CD4-positive, alpha-beta T cell (primary cell): ENCODE data around the gene NIN. TPM values are rescaled to one million over a fixed set of nuclear protein-coding genes. Genes with fewer than 3 reads are reported as not detected.

Experiments used
- ATAC-seq: fragments of 200-7000 bp; cut with Tn5 transposase; one replicate; pipeline ENCODE4 v1.10.0; 2022; ENCODE audit warnings: mild to moderate bottlenecking; ENCODE audit not compliant: poor library complexity
- CTCF ChIA-PET: fragments of 350-600 bp; sonication (Branson Sonifier 250); formaldehyde crosslinking; loops from one replicate; lab custom pipeline; 2021; ENCODE audit warnings: antibody characterized with exemption, inconsistent platforms; lab: Charles Lee
- POLR2A ChIA-PET: fragments of 350-600 bp; sonication (Branson Sonifier 250); formaldehyde crosslinking; loops from one replicate; lab custom pipeline; 2021; ENCODE audit warnings: antibody characterized with exemption, inconsistent platforms; lab: Charles Lee
- DNase-seq, 14 experiments: peaks; one replicate each; pipeline ENCODE4 v3.0.0-alpha.2; 2013 to 2020; ENCODE audit warnings: mixed read lengths in 2 of 14
- H3K27ac ChIP-seq, 2 donors: one replicate each; pipeline versions ENCODE4 v1.5.1 to v1.7.0; 2013; ENCODE audit warnings: low read length in 2 of 2, low read depth in 1 of 2, mild to moderate bottlenecking in 1 of 2
- H3K27me3 ChIP-seq, 2 experiments: 1 replicate in 1 of 2; 2 replicates in 1 of 2; pipeline versions ENCODE4 v1.6.1 to v1.7.0; 2013; ENCODE audit warnings: low read length in 2 of 2, control low read depth in 1 of 2, mild to moderate bottlenecking in 1 of 2, moderate library complexity in 1 of 2; ENCODE audit not compliant: insufficient read depth in 2 of 2, control insufficient read depth in 1 of 2
- H3K36me3 ChIP-seq: one replicate; pipeline ENCODE4 v1.6.1; 2013; ENCODE audit warnings: low read length, control low read depth; ENCODE audit not compliant: insufficient read depth
- H3K4me1 ChIP-seq: one replicate; pipeline ENCODE4 v1.6.1; 2013; ENCODE audit warnings: low read length, control low read depth; ENCODE audit not compliant: insufficient read depth
- H3K4me3 ChIP-seq: one replicate; pipeline ENCODE4 v1.5.1; 2013; ENCODE audit warnings: mild to moderate bottlenecking, low read length, moderate library complexity
- H3K9me3 ChIP-seq, 2 experiments: 1 replicate in 1 of 2; 2 replicates in 1 of 2; pipeline versions ENCODE4 v1.6.1 to v1.7.0; 2013; ENCODE audit warnings: low read length in 2 of 2, mild to moderate bottlenecking in 2 of 2, control low read depth in 1 of 2, moderate library complexity in 1 of 2; ENCODE audit not compliant: control insufficient read depth in 1 of 2, insufficient read depth in 1 of 2
- H3K27ac Mint-ChIP-seq: one replicate; pipeline ENCODE4 v1.8.0; 2020; ENCODE audit warnings: mixed read lengths
- H3K27me3 Mint-ChIP-seq: one replicate; pipeline ENCODE4 v1.8.0; 2021; ENCODE audit warnings: mixed read lengths
- H3K36me3 Mint-ChIP-seq: one replicate; pipeline ENCODE4 v1.8.0; 2021; ENCODE audit warnings: low read depth, mixed read lengths
- H3K4me1 Mint-ChIP-seq: one replicate; pipeline ENCODE4 v1.8.0; 2021; ENCODE audit warnings: low read depth, mixed read lengths
- H3K4me3 Mint-ChIP-seq: one replicate; pipeline ENCODE4 v1.8.0; 2020; ENCODE audit warnings: mild to moderate bottlenecking, mixed read lengths
- H3K9me3 Mint-ChIP-seq: one replicate; pipeline ENCODE4 v1.8.0; 2020; ENCODE audit warnings: mixed read lengths
- CTCF ChIP-seq: fragments of 200-600 bp; IDR thresholded peaks from one replicate; pipeline ENCODE4 v1.8.0; 2022; ENCODE audit warnings: antibody characterized with exemption, mild to moderate bottlenecking
- intact Hi-C, 2 experiments: fragments of 100-400 bp; cut with DNase I in 1 of 2; cut with micrococcal nuclease in 1 of 2; formaldehyde crosslinking; loops; one replicate each; pipeline versions ENCODE4 v1.15.1 to v1.9.0; 2023 to 2025; cut with DNase I, micrococcal nuclease
- total RNA-seq, 174 experiments: library from RNA in 2 of 174; stranded (reverse) in 2 of 174; gene quantifications; one replicate each; pipeline ENCODE4 v1.2.3 and lab custom pipeline; 2021 to 2026

The NIN gene
- total RNA-seq, 2 experiments from 2014 or later: 96.8 to 98.5 TPM

GRCh38 chr14:50839691-50840090 is 8.7 kb upstream of the NIN start:
- Mint-ChIP-seq H3K27me3 (no peaks in the 10 kb centered on the region), H3K4me1 (peaks cover 19% of the 10 kb centered on the region), H3K27ac (no peak overlapping the region), H3K4me3 (no peak overlapping the region), H3K36me3 (no peaks in the 10 kb centered on the region), H3K9me3 (no peaks in the 10 kb centered on the region)
- no peak overlapping the region for H3K27ac ChIP-seq
- intact Hi-C loops: loop anchor here in 1 of 2 experiments (10.0 kb wide), 1 partner anchor 55 kb away; no protein-coding TSS in a partner anchor
- ATAC-seq (no peak), DNase-seq (no peak)
- TF ChIP-seq CTCF: no peak
- H3K36me3 ChIP-seq: no peaks in the 10 kb centered on the region
- H3K4me3 ChIP-seq: no peak overlapping the region
- CTCF ChIA-PET: interaction anchor here (1.8 kb wide), 1 partner anchor 20 kb away, joined by 7 read pairs; no protein-coding TSS in a partner anchor
- POLR2A ChIA-PET: interaction anchor here (0.9 to 1.4 kb wide), 4 partner anchors 10 to 47 kb away, joined by 3 to 4 read pairs (median 3); no protein-coding TSS in a partner anchor
- peaks cover 12% of the 10 kb centered on the region for H3K4me1 ChIP-seq
- H3K27me3 ChIP-seq: no peaks in the 10 kb centered on the region
- no peaks in the 10 kb centered on the region for H3K9me3 ChIP-seq

GRCh38 chr14:50839048-50839447 is 8.1 kb upstream of the NIN start:
- ChIA-PET POLR2A (interaction anchor here (0.9 to 1.4 kb wide), 4 partner anchors 9 to 47 kb away, joined by 3 to 4 read pairs (median 3); no protein-coding TSS in a partner anchor), CTCF (interaction anchor here (1.8 kb wide), 1 partner anchor 21 kb away, joined by 7 read pairs; no protein-coding TSS in a partner anchor)
- ATAC-seq: no peak
- Histone ChIP-seq H3K9me3 (no peaks in the 10 kb centered on the region), H3K36me3 (no peaks in the 10 kb centered on the region), H3K27me3 (no peaks in the 10 kb centered on the region), H3K4me1 (peaks cover 15% of the 10 kb centered on the region), H3K4me3 (no peak overlapping the region), H3K27ac (no peak overlapping the region)
- intact Hi-C loops: loop anchor here in 1 of 2 experiments (10.0 kb wide), 1 partner anchor 54 kb away; no protein-coding TSS in a partner anchor
- Mint-ChIP-seq H3K36me3 (no peaks in the 10 kb centered on the region), H3K27ac (no peak overlapping the region), H3K9me3 (no peaks in the 10 kb centered on the region), H3K4me3 (no peak overlapping the region), H3K27me3 (no peaks in the 10 kb centered on the region), H3K4me1 (peaks cover 26% of the 10 kb centered on the region)
- TF ChIP-seq CTCF: no peak
- DNase-seq: no peak

GRCh38 chr14:50837850-50838470 is 7.0 kb upstream of the NIN start:
- POLR2A ChIA-PET: interaction anchor here (1.4 kb wide), 1 partner anchor 8 kb away, joined by 4 read pairs; no protein-coding TSS in a partner anchor
- DNase-seq (no peak), ATAC-seq (no peak)
- no peaks in the 10 kb centered on the region for H3K9me3 Mint-ChIP-seq
- H3K27ac Mint-ChIP-seq: no peak overlapping the region
- CTCF ChIA-PET: no interaction called here
- Histone ChIP-seq H3K9me3 (no peaks in the 10 kb centered on the region), H3K4me3 (no peak overlapping the region), H3K4me1 (peaks cover 15% of the 10 kb centered on the region), H3K36me3 (no peaks in the 10 kb centered on the region), H3K27ac (no peak overlapping the region), H3K27me3 (no peaks in the 10 kb centered on the region)
- H3K4me1 Mint-ChIP-seq: peaks cover 31% of the 10 kb centered on the region
- no peaks in the 10 kb centered on the region for H3K27me3 Mint-ChIP-seq
- no peak overlapping the region for H3K4me3 Mint-ChIP-seq
- intact Hi-C loops: loop anchor here in 1 of 2 experiments (10.0 kb wide), 1 partner anchor 53 kb away; no protein-coding TSS in a partner anchor
- TF ChIP-seq CTCF: no peak
- H3K36me3 Mint-ChIP-seq: no peaks in the 10 kb centered on the region
